Measurements from ENCODE around the gene CRYBG1.

CRYBG1 gene

DNA sequence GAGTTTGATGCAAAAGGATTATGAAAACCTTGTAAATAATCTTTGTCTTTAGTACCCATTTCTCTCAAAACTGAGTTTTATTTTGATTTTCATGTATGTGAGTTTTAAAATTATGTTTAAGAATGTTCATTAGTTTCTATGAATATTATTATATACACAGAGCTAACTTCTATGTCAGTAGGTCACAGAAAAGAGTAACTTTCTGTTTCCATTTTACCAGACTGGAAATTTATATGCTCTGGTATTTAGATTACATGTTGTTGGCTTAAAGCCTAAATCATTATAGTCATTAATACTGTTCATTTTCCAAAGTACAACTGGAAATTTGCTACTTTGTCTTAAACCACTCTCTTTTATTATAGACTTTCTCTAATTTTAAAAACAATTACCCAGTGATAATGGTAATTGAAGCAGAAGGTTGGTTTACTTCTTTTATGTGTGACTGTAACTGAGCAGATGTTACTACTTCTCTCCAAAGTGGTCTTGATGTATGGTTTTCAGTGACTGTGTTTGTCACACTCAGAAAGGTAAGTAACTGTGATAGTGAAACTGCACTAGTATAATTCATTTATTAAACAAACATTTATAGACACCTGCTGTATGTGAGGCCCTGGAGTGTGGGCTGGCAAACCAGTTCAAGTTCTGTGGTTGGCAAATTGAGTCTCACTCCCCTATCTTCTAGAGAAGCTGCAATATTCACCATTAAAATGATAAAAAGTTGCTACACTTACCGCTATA lies 13.2 kb downstream of the CRYBG1 start:
- DNase-seq = no peak

DNA sequence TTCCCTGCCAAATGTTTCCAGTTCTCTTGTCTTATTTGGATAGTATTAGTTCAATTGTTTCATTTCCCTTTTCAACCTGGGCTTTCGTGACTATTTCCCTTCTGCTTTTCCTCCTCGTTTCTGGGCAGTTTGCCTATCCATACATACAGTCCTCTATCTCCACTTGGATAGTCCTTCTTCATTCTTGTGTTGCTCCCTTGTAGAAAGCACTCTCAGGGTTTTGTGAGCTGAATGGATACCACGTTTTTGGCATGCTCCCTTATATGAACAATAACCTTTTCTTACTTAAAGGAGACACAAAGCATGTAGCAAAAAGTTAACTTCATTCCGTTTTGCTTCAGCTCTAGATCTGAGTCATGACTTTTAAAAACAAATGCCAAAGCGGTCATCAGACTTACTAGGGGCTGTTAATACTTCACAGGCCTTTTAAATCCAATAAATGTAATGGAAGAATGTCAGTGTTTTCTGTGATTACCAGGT lies 16.6 kb downstream of the CRYBG1 start:
- no peak for DNase-seq

DNA sequence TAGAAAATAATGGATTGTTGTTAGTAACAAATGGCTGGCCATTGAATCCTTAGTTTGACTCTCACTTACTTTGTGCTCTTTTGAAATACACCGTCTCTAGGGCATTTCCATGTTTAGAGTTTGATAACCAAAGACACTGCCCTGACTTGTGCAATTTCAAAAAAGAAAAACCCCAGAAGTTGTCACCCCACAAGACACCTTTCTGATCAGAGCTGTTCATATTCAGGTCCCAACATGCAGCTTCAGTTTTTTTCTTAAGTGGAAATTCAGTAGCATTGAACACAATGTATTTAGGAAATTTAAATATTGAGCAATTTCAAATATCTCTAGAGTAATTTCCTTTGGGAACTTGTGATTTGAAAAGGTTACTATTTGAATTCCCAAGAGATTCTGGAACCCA lies 19.4 kb downstream of the CRYBG1 start:
- DNase-seq = no peak

DNA sequence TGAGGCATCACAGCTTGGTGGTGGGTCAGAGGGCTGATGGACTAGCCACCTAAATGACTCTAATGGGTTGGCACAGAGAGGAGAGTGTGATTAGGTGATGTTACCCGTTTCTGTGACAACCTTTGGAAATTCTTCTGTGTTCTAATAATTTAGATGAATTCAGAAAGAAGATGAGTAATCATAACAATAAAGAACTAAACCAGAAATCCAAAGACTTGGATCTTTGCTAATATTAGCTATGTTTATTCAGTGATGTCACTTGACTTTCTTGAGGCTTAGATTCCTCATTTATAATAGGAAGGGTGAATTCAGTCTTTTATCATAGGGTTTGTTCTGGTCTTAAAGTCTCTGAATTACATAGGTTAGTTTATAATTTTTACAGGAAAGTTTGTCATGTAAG lies 19.9 kb downstream of the CRYBG1 start:
- DNase-seq = no peak

DNA sequence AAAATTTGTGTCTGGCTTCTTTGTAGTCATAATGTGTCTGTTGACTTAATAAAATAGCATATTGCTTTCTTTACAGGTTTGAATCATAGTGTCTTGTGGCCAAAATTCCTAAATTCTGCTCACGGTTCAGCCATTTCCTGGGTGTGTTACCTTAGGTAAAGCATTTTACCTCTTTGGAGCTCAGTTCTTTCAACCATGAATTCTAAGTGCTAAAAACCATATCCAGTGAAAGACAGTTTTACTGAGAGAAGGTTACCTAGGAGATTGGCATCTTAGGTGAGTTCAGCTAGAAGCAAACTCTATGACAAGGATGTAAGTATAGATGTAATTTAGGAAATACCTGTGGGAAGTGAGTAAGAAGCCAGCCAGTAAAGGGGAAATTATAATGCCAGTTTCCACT lies 20.7 kb downstream of the CRYBG1 start:
- DNase-seq = no peak

DNA sequence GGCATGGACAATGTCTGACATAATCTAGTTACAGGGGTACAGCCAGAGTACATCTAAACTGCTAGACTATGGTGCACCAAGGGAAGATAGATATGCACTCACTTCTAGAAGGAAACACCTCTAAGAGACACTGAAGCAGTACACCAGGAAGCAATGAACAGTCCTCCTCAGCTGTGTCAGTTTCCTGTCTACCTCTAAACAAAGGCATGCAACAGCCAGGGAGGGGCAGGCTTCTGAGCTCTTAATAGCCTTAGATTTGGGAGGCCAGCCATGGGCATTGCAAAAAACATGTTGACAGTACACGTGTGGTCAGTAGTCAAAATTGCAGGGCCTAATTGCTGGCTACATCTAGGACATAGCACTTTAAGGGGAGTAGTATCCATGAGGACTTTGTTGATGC lies 21.4 kb downstream of the CRYBG1 start:
- DNase-seq = no peak

DNA sequence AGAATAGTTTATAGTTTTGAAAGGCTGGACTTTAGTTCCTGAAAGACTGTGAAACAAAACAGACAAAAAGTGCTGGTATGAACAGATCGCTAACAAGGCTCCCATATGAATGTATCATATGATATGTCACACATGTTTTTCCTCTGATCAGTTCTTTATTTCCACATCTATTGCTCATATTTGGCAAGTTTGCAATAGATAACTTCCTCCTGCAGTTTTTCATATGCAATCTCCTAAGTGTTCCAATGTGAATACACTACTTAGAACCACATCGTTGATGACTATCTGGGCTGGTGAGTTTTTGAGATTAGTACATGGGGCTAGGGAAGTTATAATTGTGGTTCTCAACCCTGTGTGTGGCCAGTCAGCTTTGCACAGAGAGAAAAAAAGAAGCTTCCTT lies 23.1 kb downstream of the CRYBG1 start:
- DNase-seq = no peak

DNA sequence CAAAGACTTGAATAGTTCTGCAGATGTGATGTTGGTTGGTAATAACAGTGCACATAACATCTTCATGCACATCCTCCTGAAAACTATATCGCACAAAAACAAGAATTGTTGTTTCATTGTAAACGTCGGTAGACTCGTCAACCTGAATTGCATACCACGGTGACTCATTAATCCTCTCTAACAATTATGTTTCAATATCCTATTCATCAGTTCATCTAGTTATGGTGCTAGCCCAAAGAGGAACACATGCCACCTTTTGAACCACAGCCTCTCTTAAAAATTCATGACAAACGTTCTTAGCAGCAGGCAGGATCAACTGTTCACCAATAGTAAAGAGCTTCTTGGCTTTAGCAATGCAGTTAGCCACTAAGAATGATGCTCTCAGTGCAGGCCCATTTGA lies 25.0 kb downstream of the CRYBG1 start:
- no peak for DNase-seq

DNA sequence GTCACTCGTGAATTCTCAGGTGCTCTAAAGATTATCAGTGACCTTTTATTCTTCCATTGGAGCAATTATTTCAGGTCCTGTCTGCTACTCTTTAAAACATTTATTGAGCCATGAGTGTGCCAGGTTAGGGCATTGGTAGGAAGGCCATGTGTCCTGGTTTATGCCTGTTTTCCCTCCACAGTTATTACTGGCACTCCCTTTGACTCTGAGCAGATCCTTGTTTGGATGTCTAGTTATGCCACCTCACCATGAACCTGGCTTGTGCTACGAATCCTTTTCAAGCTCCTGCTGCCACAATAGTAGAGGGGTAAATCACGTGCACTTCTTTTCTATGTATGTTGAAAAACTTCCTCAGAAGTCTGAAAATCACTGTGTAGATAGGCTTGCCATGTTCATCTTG lies 27.4 kb downstream of the CRYBG1 start:
- DNase-seq = no peak

DNA sequence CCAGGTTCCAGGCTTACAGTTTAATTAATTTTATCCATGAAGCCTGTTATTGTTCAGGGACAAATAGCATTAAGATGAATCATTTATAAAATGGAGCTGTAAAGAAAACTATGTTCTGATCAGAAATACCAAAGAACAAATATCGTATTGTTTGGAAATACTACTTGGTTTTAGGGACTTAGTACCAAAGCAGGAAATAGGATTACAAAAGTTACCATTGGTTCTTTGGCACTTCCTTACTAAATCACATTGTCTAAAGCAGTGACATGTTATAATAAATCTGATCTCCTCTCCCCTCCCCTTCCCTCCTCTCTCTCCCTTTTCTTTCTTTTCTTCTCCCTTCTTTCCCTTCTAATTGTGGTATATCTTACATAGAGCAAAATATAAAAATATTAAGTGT lies 29.6 kb downstream of the CRYBG1 start:
- no peak for DNase-seq

DNA sequence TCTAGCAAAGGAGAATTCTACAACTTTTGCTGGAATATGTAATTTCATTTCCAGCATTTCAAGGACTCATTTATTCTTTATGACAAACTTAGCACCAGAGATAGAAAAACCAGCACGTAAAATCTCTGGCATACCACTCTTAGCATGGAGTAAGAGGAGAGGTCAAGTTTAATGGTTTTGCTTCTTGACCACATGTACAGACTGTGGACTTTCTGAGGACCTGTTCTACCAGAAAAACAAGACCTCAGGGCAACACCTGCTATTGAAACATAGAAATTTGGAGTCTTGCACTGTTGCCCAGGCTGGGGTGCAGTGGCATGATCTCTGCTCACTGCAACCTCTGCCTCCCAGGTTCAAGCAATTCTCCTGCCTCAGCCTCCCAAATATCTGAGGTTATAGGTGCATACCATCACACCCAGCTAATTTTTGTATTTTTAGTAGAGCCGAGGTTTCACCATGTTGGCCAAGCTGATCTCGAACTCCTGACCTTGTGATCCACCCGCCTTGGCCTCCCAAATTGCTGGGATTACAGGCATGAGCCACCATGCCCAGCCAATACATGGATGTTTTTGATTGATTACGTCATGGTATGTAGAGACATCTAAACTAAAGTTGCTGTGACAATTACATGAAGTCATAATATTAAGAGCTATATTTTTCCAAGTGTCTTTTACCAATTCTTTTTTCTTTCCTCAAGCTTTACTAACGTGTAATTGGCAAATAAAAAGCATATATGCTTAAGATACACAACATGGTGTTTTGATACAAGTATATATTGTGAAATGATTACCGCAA lies 36.1 kb downstream of the CRYBG1 start:
- no peak for DNase-seq

DNA sequence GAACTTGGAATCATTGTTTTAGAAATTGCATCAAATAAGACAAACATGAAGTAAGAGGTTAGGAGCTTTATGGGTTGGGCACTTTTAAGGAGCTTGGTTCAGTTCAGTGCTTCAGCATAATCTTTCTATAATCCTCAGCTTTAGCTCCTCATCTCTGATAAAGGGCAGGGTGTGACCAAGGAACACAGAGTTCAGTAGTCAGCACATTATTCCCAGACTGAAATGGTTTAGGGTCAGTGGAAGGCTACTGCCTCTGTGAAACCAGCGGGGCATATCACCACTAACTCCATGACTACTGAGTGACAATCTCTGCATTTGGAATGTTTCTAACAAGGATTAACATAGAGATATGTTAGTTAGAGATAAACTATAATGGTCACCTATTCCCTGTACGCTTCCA lies 36.9 kb downstream of the CRYBG1 start:
- no peak for DNase-seq

DNA sequence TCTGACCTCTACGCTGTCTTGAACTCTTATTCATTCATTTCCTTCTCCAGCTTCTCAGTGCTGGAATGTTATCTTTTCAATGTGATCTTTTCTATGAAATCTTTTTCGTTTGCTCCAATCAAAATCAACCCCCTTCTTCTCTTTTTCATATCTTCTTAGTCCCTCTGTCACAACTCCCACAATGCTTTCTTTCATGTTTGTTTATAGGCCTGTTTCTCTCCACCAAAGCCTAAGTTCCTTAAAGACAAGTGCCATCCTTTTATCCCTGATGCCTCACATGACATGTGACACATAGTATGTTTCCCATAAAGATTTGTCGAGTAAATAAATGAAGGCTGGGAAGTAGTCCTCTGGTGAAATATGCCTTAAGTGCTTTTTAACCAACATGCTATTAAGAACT lies 38.1 kb downstream of the CRYBG1 start:
- no peak for DNase-seq

DNA sequence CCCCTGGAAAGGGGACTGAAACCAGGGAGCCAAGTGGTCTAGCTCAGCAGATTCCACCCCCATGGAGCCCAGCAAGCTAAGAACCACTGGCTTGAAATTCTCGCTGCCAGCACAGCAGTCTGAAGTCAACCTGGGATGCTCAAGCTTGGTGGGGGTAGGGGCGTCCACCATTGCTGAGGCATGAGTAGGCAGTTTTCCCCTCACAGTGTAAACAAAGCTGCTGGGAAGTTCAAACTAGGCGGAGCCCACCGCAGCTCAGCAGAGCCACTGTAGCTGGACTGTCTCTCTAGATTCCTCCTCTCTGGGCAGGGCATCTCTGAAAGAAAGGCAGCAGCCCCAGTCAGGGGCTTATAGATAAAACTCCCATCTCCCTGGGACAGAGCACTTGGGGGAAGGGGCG lies 44.5 kb downstream of the CRYBG1 start:
- DNase-seq = peak; percentile 11

DNA sequence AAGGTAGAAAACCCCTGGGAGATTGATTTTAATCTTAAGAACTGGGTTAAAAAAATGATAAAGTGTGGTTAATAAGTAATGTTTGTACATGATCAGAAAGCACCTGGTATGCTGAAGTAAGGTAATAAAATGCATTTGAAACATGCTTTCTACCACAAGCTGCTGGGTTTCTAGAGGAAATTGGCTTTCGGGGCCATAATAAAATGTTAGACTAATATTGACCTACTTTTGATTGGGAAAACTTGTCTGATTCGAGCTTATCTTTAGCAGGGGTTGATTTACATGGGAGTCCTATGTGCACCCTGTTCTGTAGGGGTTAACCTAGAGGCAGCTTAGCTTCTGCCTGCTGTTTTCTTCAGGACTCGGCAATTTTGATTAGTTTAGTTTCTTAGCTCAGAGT lies 50.5 kb downstream of the CRYBG1 start:
- no peak for DNase-seq

DNA sequence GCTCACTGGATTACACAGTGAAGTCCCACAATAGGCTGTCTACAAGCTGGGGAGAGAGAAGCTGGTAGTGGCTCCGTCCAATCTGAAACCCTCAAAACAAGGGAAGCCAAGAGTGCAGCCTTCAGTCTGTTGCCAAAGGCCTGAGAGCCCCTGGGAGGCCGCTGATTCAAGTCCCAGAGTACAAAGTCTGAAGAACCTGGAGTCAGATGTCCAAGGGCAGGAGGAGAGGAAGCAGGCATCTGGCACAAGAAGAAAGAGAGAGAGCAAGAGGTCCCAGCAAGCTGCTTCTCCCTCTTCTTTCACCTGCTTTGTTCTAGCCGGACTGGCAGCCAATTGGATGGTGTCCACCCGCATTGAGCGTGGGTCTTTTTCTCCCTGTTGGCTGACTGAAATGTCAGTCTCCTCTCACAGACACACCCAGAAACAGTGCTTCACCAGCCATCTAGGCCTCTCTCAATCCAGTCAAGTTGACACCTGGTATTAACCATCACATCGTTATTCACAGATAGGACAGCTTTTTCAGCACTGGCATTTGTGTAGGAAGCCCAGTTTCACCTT lies 51.2 kb downstream of the CRYBG1 start:
- DNase-seq = no peak

DNA sequence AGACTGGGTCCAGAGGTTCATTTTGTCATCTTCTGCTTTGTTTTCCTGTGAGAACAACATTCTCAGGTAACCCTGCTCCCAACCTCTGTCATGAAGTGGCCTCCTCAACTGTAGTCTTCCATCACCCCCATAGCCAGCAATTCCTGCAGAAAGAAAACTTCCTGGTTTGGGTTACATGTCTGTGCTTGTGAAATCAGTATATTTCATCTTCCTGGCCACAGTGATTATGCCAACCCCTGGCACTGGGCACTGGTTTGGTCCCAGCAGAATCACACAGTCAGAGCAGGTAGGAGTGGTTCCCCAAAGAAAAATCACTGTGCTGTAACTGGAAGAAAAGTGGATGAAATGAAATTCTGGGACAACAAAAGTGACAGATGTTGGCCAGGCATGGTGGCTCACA lies 52.5 kb downstream of the CRYBG1 start:
- no peak for DNase-seq

DNA sequence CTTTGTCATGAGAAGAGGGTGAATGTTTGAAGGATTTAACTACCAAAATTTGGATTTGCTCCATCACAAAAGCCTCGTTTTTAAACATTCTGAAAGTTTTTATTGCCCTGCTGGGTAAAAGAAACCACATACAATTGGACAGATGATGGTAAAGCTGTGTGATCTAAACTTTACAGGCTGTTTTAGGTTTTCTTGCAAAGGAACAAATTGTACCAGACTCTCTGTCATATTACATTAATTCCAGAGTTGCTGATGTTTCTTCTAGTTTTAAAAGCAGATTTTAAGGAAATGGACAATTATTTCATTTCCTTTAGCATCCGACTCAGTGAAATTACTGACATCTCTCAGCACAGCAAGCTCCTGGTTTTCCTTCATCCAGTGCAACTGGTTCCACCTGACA lies 53.2 kb downstream of the CRYBG1 start:
- DNase-seq = no peak

DNA sequence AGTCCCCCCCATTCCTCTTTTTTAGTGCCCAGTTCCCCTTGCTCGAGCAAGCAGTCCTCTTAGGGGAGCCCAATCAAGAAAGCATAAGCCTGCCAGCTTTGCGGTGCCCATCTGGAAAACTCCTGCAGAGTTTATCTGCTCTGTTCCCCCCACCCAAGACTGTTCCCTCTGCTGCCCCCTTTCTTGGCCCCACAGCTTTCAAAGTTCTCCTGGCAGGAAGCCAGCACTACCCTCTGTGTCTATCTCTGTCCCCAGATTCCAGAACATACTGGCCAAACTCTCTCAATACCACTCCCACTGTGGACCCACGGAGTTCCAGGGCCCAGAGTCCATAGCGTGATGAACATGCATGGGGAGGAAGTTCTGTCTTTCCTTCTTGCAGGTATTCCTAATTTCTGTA lies 55.4 kb downstream of the CRYBG1 start:
- DNase-seq = no peak

DNA sequence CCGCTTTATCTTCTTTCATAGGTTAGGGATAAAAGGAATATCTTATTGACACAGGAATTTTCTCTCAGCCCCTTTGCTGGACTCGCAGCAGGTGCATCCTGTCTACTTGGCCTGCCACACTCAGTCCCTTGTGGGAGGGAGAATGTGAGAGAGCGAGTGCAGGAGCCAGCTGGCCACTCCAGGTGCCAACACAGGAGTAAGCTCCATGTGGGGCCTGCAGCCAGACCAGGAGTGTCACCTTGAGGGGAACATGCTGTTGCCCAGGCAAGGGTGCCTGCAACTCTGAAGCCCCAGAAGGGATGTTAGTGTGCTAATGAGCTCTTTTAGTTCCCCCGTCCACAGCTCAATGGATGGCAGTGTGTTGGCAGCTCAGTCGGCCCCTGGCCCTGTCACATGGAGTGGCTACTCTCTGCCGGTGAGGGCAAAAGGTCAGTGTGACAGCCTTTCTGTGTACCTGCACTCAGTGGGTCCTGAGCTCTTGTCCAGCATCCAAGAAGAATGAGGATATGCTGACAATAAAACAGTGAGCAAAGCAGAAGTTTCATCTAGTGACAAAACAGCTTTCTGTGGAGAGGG lies 57.1 kb downstream of the CRYBG1 start:
- no peak for DNase-seq

DNA sequence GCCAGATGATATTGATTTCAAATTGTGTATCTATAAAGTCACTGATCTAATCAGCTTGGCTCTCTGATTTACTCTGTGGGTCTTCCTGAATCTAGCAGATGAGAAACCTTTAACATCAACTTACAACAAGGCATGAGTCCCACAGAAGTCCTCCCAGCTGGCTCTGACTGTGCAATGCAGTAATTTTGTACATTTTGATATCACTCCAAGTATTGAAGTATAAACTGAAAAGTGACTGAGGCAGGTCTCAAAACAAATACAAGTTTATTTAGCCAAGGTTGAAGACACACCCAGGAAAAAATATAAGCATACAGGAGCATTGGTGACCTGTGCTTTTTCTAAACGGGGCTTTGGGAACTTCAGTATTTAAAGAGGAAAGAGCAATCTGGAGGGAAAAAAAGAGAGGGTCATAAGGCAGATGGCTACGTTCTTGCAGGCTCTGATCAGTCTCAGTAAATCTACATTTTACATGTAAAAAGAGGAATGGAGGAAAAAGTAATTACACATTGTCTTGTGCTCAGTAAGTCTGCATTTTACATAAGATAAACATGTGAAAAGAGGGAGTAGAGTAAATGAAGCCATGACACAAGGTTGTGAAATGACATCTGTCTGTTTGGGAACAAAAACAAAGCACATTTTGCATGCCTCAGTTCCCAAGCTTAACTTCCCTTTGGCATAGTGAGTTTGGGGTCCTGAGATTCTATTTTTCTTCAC lies 59.5 kb downstream of the CRYBG1 start:
- no peak for DNase-seq

DNA sequence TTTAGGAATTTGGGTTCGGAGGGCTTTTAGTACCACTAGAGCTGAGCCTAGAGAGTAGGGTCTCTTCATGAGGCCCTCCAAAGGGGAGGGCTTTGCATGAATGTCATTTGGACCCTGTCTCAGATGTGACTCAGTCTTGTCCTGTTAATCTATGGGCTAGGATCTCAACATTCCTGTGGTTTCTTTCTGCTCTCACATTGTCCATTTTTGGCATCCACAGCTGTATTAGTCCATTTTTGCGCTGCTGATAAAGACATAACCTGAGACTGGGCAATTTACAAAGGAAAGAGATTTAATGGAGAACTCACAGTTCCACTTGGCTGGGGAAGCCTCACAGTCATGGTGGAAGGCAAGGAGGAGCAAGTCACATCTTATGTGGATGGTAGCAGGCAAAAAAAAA lies 61.0 kb downstream of the CRYBG1 start:
- DNase-seq = no peak

DNA sequence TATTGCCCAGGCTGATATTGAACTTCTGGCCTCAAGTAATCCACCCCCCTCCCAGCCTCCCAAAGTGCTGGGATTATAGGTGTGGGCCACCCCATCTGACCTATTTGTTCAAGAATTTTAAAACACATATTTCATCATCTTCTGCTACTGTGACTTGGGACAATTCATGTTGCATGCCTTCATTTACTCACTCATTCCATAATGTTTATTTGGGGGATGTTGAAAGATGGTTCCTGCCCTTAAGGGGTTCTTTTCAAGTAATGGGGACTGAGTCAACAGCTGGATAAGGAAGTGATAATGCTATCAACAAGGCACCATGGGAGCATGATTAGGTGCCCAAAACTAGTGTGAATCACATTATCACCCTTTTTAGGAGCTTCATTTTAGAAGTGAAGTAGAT lies 62.0 kb downstream of the CRYBG1 start:
- DNase-seq = no peak
